HEK293T (cell line): ENCODE data around the gene TSPOAP1.

Experiments used
- CTCF ChIA-PET: fragments of 350-600 bp; formaldehyde crosslinking; extraction: SDS; loops from one replicate; lab custom pipeline; 2021; ENCODE audit warnings: antibody characterized with exemption, inconsistent platforms; lab: Yijun Ruan, JAX
- POLR2A ChIA-PET: fragments of 350-600 bp; formaldehyde crosslinking; extraction: SDS; loops from one replicate; lab custom pipeline; 2020; ENCODE audit warnings: antibody characterized with exemption, inconsistent platforms; lab: Yijun Ruan, JAX
- DNase-seq: peaks from one replicate; pipeline ENCODE4 v3.0.0; 2012; ENCODE audit warnings: mixed read lengths; ENCODE audit errors: extremely low spot score
- ARNT ChIP-seq: fragments of 450-650 bp; IDR thresholded peaks from 2 replicates; pipeline ENCODE4 v1.6.1; 2017; ENCODE audit warnings: mild to moderate bottlenecking
- BHLHE40 ChIP-seq: fragments of 450-650 bp; IDR thresholded peaks from 2 replicates; pipeline ENCODE4 v1.6.1; 2016; ENCODE audit warnings: mild to moderate bottlenecking, moderate library complexity, borderline replicate concordance
- CTBP1 ChIP-seq: fragments of 450-650 bp; IDR thresholded peaks from 2 replicates; pipeline ENCODE4 v1.6.1; 2016; ENCODE audit warnings: borderline replicate concordance
- ELF4 ChIP-seq: fragments of 450-650 bp; IDR thresholded peaks from 2 replicates; pipeline ENCODE4 v1.6.1; 2017; ENCODE audit warnings: antibody characterized with exemption
- FOXA1 ChIP-seq: fragments of 450-650 bp; IDR thresholded peaks from 2 replicates; pipeline ENCODE4 v1.6.1; 2016; ENCODE audit warnings: mild to moderate bottlenecking
- FOXK2 ChIP-seq: fragments of 450-650 bp; IDR thresholded peaks from 2 replicates; pipeline ENCODE4 v1.6.1; 2016; ENCODE audit warnings: mild to moderate bottlenecking
- FOXM1 ChIP-seq: fragments of 450-650 bp; IDR thresholded peaks from 2 replicates; pipeline ENCODE4 v1.6.1; 2017; ENCODE audit warnings: mild to moderate bottlenecking, borderline replicate concordance
- HDGF ChIP-seq: fragments of 450-650 bp; IDR thresholded peaks from 2 replicates; pipeline ENCODE4 v1.6.1; 2017; ENCODE audit warnings: antibody characterized with exemption, borderline replicate concordance
- L3MBTL2 ChIP-seq: fragments of 450-650 bp; conservative IDR thresholded peaks from 2 replicates; pipeline ENCODE4 v1.6.1; 2016; ENCODE audit warnings: mild to moderate bottlenecking
- LEF1 ChIP-seq: fragments of 450-650 bp; IDR thresholded peaks from 2 replicates; pipeline ENCODE4 v1.6.1; 2017; ENCODE audit warnings: mild to moderate bottlenecking, borderline replicate concordance
- NFRKB ChIP-seq: fragments of 450-650 bp; IDR thresholded peaks from 2 replicates; pipeline ENCODE4 v1.6.1; 2016; ENCODE audit warnings: mild to moderate bottlenecking, moderate library complexity
- PKNOX1 ChIP-seq: fragments of 450-650 bp; IDR thresholded peaks from 2 replicates; pipeline ENCODE4 v1.6.1; 2016
- SP1 ChIP-seq: fragments of 450-650 bp; IDR thresholded peaks from 2 replicates; pipeline ENCODE4 v1.6.1; 2017
- SUZ12 ChIP-seq: fragments of 450-650 bp; IDR thresholded peaks from 2 replicates; pipeline ENCODE4 v1.6.1; 2016; ENCODE audit warnings: mild to moderate bottlenecking
- TARDBP ChIP-seq: fragments of 450-650 bp; IDR thresholded peaks from 2 replicates; pipeline ENCODE4 v1.6.1; 2016
- ZNF384 ChIP-seq: fragments of 450-650 bp; IDR thresholded peaks from 2 replicates; pipeline ENCODE4 v1.6.1; 2016

The TSPOAP1 gene

GRCh38 chr17:58262149-58262548 is 66.4 kb downstream of the TSPOAP1 start:
- CTCF ChIA-PET = no interaction called here
- POLR2A ChIA-PET = no interaction called here

GRCh38 chr17:58254803-58255202 is 73.8 kb downstream of the TSPOAP1 start:
- TF ChIP-seq LEF1 (no peak), TARDBP (no peak), L3MBTL2 (no peak), FOXK2 (no peak), ARNT (no peak), HDGF (no peak), FOXM1 (no peak), BHLHE40 (no peak), CTBP1 (no peak), NFRKB (no peak)
- CTCF ChIA-PET = no interaction called here
- POLR2A ChIA-PET = no interaction called here
- no peak for DNase-seq

More at GRCh38 chr17:58262149-58262548, 66.4 kb downstream of the TSPOAP1 start:
- TF ChIP-seq NFRKB (no peak), BHLHE40 (no peak), FOXM1 (no peak), SP1 (no peak), CTBP1 (no peak), ARNT (no peak), TARDBP (no peak), ELF4 (no peak), FOXA1 (no peak), ZNF384 (no peak), HDGF (no peak), LEF1 (no peak), L3MBTL2 (no peak), FOXK2 (no peak), PKNOX1 (no peak), SUZ12 (no peak)
- no peak for DNase-seq

GRCh38 chr17:58253082-58253481 is 75.5 kb downstream of the TSPOAP1 start:
- ChIA-PET POLR2A (no interaction called here), CTCF (interaction anchor here (0.5 to 0.6 kb wide), 2 partner anchors 69 to 343 kb away, joined by 3 to 4 read pairs; no protein-coding TSS in a partner anchor)
- DNase-seq = no peak
- TF ChIP-seq PKNOX1 = no peak
- no peak for TF ChIP-seq L3MBTL2
- TF ChIP-seq ELF4 = no peak
- TF ChIP-seq SUZ12 = no peak
- TF ChIP-seq NFRKB = no peak
- TF ChIP-seq BHLHE40 = no peak
- TF ChIP-seq TARDBP = no peak
- no peak for TF ChIP-seq FOXM1
- no peak for TF ChIP-seq ARNT
- no peak for TF ChIP-seq ZNF384
- TF ChIP-seq CTBP1 = no peak
- no peak for TF ChIP-seq FOXK2
- TF ChIP-seq SP1 = no peak

GRCh38 chr17:58252141-58252540 is 76.5 kb downstream of the TSPOAP1 start:
- ChIA-PET POLR2A (no interaction called here), CTCF (interaction anchor here (0.5 kb wide), 1 partner anchor 165 kb away, joined by 3 read pairs; no protein-coding TSS in a partner anchor)
- TF ChIP-seq LEF1 = no peak
- no peak for TF ChIP-seq L3MBTL2
- TF ChIP-seq BHLHE40 = no peak
- no peak for TF ChIP-seq PKNOX1
- no peak for TF ChIP-seq SUZ12
- no peak for TF ChIP-seq FOXA1
- TF ChIP-seq ZNF384 = no peak
- no peak for TF ChIP-seq SP1
- no peak for TF ChIP-seq TARDBP
- TF ChIP-seq HDGF = no peak
- no peak for TF ChIP-seq FOXM1
- TF ChIP-seq ARNT = no peak
- TF ChIP-seq FOXK2 = no peak
- TF ChIP-seq CTBP1 = no peak
- no peak for TF ChIP-seq NFRKB
- TF ChIP-seq ELF4 = no peak
- DNase-seq = no peak
